ENCODE measurements around the gene UBE2H.

DNA sequence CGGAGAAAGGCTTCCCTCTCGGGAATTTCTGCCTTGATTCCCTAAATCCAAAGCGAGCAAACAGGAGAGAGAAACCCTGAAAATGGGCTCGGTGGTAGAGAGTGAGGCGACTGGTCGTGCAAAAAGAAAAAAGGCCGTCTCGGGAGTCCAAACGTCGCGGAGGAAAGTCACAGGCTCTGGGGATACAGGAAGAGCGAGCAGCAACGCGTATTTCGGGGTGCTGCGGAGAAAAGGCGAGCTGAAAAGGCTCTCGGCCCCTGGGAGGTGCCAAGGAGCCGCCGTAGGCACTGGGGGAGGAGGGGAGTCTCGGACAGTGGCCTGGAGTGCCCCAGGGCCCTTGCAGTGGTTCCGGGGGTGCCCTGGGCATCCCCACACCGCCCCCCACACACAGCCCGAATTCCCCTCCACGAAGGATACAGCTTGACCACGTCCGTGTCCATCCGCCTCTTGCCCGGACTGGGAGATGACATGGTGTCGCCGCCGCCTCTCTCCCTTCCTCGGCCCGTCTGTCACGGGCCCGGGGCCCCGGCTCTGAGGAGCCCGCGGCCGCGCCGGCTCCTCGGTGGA lies 591 bp downstream of the UBE2H start:
- TF ChIP-seq ZNF274 (IDR thresholded peaks at IDR 0.05; ENCODE audit: low read depth, low read length), result no peak
- TF ChIP-seq YY1 (IDR thresholded peaks at IDR 0.05; ENCODE audit: insufficient read depth, insufficient read length), result no peak
- TF ChIP-seq SUZ12 (IDR thresholded peaks at IDR 0.05; ENCODE audit: extremely low read depth, insufficient read depth, insufficient read length), result no peak

Data from NT2/D1 (cell line).